Right lobe of liver (tissue), 6 donors: ENCODE data around the gene ADPGK. TPM values are rescaled to one million over a fixed set of nuclear protein-coding genes. Genes with fewer than 3 reads are reported as not detected.
"Not testable (repeated sequence)": the region's sequence is repeated elsewhere in the genome, so short reads cannot be mapped to it uniquely, and the experiment has no call there.

ENCODE experiments used
- ATAC-seq, 4 donors: fragments of 200-7000 bp; cut with Tn5 transposase; one replicate each; pipeline ENCODE4 v1.9.1; 2020; ENCODE audit warnings: mild to moderate bottlenecking in 4 of 4, moderate library complexity in 4 of 4
- DNase-seq, 3 donors: peaks; one replicate each; pipeline ENCODE4 v3.0.0-alpha.2; 2020
- H3K27ac ChIP-seq, 3 donors: fragments of 200-600 bp; one replicate each; pipeline ENCODE4 v1.8.0; 2022
- H3K27me3 ChIP-seq, 2 donors: fragments of 200-600 bp; one replicate each; pipeline ENCODE4 v1.8.0; 2022
- H3K36me3 ChIP-seq, 4 donors: fragments of 200-600 bp; sonication (generic) in 1 of 4; one replicate each; pipeline versions ENCODE4 v1.5.1 to v1.8.0; 2017 to 2022; ENCODE audit warnings: control low read depth in 1 of 4
- H3K4me1 ChIP-seq, 4 donors: fragments of 200-600 bp; sonication (generic) in 1 of 4; one replicate each; pipeline versions ENCODE4 v1.5.1 to v1.8.0; 2017 to 2022; ENCODE audit warnings: control low read depth in 1 of 4
- H3K4me3 ChIP-seq, 3 donors: fragments of 200-600 bp; one replicate each; pipeline ENCODE4 v1.8.0; 2022
- H3K9me3 ChIP-seq, 4 donors: fragments of 200-600 bp; sonication (generic) in 1 of 4; one replicate each; pipeline versions ENCODE4 v1.5.1 to v1.8.0; 2017 to 2022; ENCODE audit warnings: control low read depth in 1 of 4
- POLR2A ChIP-seq: fragments of 450-650 bp; IDR thresholded peaks from one replicate; pipeline ENCODE4 v1.6.1; 2017; ENCODE audit warnings: antibody characterized with exemption, mild to moderate bottlenecking
- WGBS: methylation state at CpG from one replicate; pipeline ENCODE4 v1.1.6; 2018; ENCODE audit warnings: low coverage, low lambda C conversion rate; ENCODE audit not compliant: insufficient coverage; ENCODE audit errors: missing lambda C conversion rate; 5-methylcytosine and 5-hydroxymethylcytosine counted together
- intact Hi-C, 2 donors: fragments of 100-400 bp; cut with DNase I; formaldehyde crosslinking; loops; one replicate each; pipeline versions ENCODE4 v1.11.2 to v1.14.1; 2022
- total RNA-seq, 6 experiments: library from RNA; depleted of rRNA in 2 of 6; stranded (reverse); fragments of >200 nt in 2 of 6; fragmentation: NEBNext Ultra II Directional in 3 of 6; extraction: Animal tissue kit (Norgen Biotek cat#: 25700) in 3 of 6; gene quantifications; one replicate each; pipeline versions ENCODE4 v1.1.0 to v1.2.4, GENCODE V29; 2016 to 2023
- TF ChIP-seq, protein P1 (sequence below), 4 donors: fragments of 200-600 bp in 3 of 4; fragments of 450-650 bp in 1 of 4; IDR thresholded peaks; one replicate each; pipeline versions ENCODE4 v1.5.1 to v1.8.0; 2016 to 2022; ENCODE audit warnings: antibody characterized with exemption in 4 of 4, mild to moderate bottlenecking in 2 of 4
- donor health status: DM: no; HTN: yes; CAD: no.
- donor health status: DM: no; HTN: no; CAD: no.
- donor health status: DM: no; HTN: no; CAD: no.
- donor health status: DM: no; HTN: yes; CAD: no.
- donor health status: DM: no; HTN: yes; CAD: no.

Gene ADPGK
- total RNA-seq, 6 experiments from 2014 or later, result 13.9 to 22.1 (median 19.8) TPM

DNA sequence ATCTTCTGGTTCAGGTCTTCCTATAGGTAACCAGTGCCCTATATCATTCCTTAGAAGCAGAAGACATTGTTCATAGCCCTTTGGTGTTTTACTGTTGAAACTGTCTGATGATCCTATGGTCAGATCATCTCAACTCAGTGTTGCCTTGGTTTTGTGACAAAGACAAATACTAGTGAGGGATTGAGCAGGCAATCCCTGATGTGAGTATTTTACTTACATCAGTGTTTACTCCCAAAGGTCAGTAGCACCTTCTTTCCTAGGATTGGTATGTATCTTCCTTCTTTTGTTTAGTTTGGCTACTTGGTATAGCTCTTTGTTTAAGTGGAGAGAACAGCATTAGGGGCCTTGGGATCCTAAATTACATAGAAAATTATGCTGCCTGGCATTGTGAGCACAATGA, 56.4 kb downstream of the ADPGK start:
- TF ChIP-seq POLR2A, result no peak
- TF ChIP-seq, protein P1, sequence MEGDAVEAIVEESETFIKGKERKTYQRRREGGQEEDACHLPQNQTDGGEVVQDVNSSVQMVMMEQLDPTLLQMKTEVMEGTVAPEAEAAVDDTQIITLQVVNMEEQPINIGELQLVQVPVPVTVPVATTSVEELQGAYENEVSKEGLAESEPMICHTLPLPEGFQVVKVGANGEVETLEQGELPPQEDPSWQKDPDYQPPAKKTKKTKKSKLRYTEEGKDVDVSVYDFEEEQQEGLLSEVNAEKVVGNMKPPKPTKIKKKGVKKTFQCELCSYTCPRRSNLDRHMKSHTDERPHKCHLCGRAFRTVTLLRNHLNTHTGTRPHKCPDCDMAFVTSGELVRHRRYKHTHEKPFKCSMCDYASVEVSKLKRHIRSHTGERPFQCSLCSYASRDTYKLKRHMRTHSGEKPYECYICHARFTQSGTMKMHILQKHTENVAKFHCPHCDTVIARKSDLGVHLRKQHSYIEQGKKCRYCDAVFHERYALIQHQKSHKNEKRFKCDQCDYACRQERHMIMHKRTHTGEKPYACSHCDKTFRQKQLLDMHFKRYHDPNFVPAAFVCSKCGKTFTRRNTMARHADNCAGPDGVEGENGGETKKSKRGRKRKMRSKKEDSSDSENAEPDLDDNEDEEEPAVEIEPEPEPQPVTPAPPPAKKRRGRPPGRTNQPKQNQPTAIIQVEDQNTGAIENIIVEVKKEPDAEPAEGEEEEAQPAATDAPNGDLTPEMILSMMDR (IDR thresholded peaks at IDR 0.05), result no peak
- H3K27ac ChIP-seq, result peak overlapping the region in 1 of 3 donors; percentile 25
- ATAC-seq, result peak; percentile 45 to 88 (median 68)
- H3K4me1 ChIP-seq, result peaks cover 0 to 29% (median 3%) of the 10 kb centered on the region in 4 donors
- H3K27me3 ChIP-seq, result no peaks in the 10 kb centered on the region
- H3K36me3 ChIP-seq, result peaks cover 0 to 7% (median 0%) of the 10 kb centered on the region in 4 donors
- intact Hi-C loops, result no loop called here
- no peaks in the 10 kb centered on the region for H3K9me3 ChIP-seq
- no peak for DNase-seq
- H3K4me3 ChIP-seq, result no peak overlapping the region

DNA sequence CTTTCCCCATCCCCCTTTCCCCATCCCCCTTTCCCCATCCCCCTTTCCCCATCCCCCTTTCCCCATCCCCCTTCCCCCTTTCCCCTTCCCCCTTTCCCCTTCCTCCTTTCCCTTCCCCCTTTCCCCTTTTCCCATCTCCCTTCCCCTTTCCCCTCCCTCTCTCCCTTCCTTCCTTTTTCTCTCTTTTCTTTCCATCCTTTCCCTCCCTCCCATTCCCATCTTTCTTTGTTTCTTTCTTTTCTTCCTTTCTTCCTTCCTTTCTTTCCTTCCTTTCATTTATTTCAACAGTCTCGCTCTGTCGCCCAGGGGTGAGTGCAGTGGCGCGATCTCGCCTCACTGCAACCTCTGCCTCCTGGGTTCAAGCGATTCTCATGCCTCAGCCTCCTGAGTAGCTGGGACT, 57.7 kb downstream of the ADPGK start:
- H3K27me3 ChIP-seq, H3K36me3 ChIP-seq, intact Hi-C loops, DNase-seq, ATAC-seq, H3K27ac ChIP-seq, H3K4me3 ChIP-seq, H3K9me3 ChIP-seq: not testable (repeated sequence)
- 95% methylated on average over 6 of the region's 6 CpGs for WGBS
- H3K4me1 ChIP-seq, result peaks cover 0 to 29% (median 3%) of the 10 kb centered on the region in 4 donors

DNA sequence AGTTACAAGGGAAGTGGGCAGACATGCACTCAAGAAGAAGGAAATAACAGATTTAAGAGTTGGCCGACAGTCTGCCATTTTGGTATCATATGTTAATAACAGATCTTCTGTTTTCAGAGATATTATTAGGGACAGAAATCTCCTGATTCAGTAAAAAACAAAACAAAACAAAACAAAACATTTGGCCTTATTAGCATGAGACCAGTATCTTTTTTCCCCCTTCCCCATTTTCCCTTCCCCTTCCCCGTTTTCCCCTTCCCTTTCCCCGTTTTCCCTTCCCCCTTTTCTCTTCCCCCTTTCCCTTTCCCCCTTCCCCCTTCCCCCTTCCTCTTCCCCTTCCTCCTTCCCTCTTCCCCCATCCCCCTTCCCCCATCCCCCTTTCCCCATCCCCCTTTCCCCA, 58.1 kb downstream of the ADPGK start:
- no peaks in the 10 kb centered on the region for H3K36me3 ChIP-seq

DNA sequence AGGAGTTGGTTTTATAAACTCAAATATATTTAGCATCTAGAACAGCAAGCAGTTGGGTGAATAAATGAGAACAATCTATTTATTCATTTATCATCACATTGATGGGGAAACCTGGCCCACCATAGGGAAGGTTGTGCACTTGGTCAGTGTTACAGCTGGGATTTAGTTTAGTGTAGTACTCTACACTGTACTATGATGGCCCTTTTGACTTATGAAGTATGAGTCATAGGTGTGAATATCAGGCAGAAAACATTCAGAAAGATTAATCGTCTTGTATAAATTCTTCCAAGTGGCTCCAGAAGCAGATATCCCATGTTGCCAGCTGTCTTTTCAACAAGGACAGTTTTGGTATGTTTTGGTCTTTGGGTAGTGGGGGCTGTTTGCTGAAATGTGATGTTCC, 59.5 kb downstream of the ADPGK start:
- Histone ChIP-seq H3K4me1 (peaks cover 0 to 29% (median 3%) of the 10 kb centered on the region in 4 donors), H3K36me3 (no peaks in the 10 kb centered on the region), H3K4me3 (no peak overlapping the region), H3K27ac (no peak overlapping the region), H3K27me3 (no peaks in the 10 kb centered on the region), H3K9me3 (no peaks in the 10 kb centered on the region)
- TF ChIP-seq, protein P1 (IDR thresholded peaks at IDR 0.05), result no peak
- no peak for TF ChIP-seq POLR2A
- WGBS, result 90% methylated on average over 1 of the region's 1 CpG
- DNase-seq (no peak), ATAC-seq (no peak)
- intact Hi-C loops, result no loop called here

More for the DNA sequence above, 58.1 kb downstream of the ADPGK start:
- Histone ChIP-seq H3K9me3 (no peaks in the 10 kb centered on the region), H3K27ac (no peak overlapping the region), H3K4me1 (peaks cover 0 to 29% (median 3%) of the 10 kb centered on the region in 4 donors), H3K4me3 (no peak overlapping the region), H3K27me3 (no peaks in the 10 kb centered on the region)
- no peak for ATAC-seq
- TF ChIP-seq POLR2A, result no peak
- TF ChIP-seq, protein P1 (IDR thresholded peaks at IDR 0.05), result no peak
- intact Hi-C loops, result no loop called here
- DNase-seq, result no peak
- 71% methylated on average over 3 of the region's 3 CpGs for whole genome bisulfite sequencing

DNA sequence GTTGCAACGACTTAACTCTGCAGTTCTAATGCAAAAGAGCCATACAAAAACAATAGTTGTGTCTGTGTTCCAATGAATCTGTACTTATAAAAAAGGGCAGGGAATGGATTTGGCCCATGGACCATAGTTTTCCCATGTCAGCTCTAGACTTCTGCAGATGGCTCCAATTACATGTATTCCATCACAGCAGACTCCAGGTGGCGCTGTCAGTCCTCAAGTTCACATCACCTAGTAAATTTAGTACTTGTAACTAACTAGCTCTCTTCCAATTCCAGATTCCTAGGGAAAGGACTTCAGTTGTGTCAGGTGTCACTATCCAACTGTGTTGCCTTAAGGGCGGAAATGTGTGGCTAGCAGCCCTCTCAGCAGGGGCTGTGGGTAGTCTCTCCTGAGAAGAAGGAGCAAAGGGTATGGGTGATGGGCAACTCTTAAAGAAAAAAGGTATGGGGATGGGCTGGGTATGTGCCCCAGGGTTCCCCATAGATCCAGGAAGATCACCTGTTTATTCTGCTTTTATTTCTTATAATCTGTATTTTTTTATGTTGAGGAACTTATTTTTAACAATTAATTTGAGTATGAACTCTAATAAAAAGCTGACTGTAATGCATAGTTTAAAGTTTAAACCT, 61.4 kb downstream of the ADPGK start:
- Histone ChIP-seq H3K4me3 (no peak overlapping the region), H3K9me3 (no peaks in the 10 kb centered on the region), H3K36me3 (peaks cover 0 to 13% (median 0%) of the 10 kb centered on the region in 4 donors), H3K27ac (no peak overlapping the region), H3K27me3 (no peaks in the 10 kb centered on the region), H3K4me1 (peaks cover 0 to 12% (median 1%) of the 10 kb centered on the region in 4 donors)
- TF ChIP-seq, protein P1 (IDR thresholded peaks at IDR 0.05), result peak; percentile 61 to 76 (median 72)
- TF ChIP-seq POLR2A, result no peak
- ATAC-seq (peak; percentile 75 to 83 (median 78)), DNase-seq (peak; percentile 53 to 59 (median 53))
- WGBS, result 37% methylated on average over 3 of the region's 3 CpGs
- intact Hi-C loops, result no loop called here

DNA sequence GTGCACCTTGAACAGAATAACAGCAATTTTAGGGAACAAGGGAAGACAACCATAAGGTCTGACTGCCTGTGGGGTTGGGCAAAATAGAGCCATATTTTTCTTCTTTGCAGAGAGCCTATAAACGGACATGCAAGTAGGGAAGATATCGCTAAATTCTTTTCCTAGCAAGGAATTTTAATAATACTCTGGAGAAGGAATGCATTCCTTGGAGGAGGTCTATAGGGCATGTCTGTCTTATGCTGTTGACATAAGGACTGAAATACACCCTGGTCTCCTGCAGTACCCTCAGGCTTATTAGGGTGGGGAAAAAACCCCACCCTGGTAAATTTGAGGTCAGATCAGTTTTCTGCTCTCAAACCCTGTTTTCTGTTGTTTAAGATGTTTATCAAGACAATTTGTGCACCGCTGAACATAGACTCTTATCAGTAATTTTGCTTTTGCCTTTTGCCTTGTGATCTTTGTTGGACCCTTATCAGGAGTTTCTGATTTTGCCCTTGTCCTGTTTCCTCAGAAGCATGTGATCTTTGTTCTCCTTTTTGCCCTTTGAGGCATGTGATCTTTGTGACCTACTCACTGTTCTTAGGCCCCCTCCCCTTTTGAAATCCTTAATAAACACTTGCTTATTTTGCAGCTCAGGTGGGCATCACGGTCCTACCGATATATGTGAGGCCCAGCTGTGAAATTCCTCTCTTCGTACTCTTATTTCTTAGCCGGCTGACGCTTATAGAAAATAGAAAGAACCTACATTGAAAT, 74.8 kb downstream of the ADPGK start:
- 86% methylated on average over 8 of the region's 8 CpGs for WGBS
- intact Hi-C loops, H3K27ac ChIP-seq, DNase-seq, ATAC-seq, H3K4me3 ChIP-seq, H3K9me3 ChIP-seq, H3K4me1 ChIP-seq, H3K27me3 ChIP-seq: not testable (repeated sequence)
- peaks cover 0 to 12% (median 3%) of the 10 kb centered on the region in 4 donors for H3K36me3 ChIP-seq
